Activated CD8-positive, alpha-beta T cell treated with anti-CD3 and anti-CD28 coated beads, Interleukin-2, amount 10 ng/mL, durations not matched to agents 7 days and 5 days (primary cell): ENCODE results near the gene MKNK2. TPM values are rescaled to one million over a fixed set of nuclear protein-coding genes. Genes with fewer than 3 reads are reported as not detected.

Source experiments
- ATAC-seq: fragments of 150-1000 bp; cut with Tn5 transposase; one replicate; pipeline ENCODE4 v1.10.0; 2021; ENCODE audit warnings: moderate library complexity
- CTCF ChIA-PET: fragments of 350-600 bp; sonication (Branson Sonifier 250); formaldehyde crosslinking; loops from one replicate; lab custom pipeline; 2021; ENCODE audit warnings: antibody characterized with exemption; lab: Charles Lee
- POLR2A ChIA-PET: fragments of 350-600 bp; sonication (Branson Sonifier 250); formaldehyde crosslinking; loops from one replicate; lab custom pipeline; 2021; ENCODE audit warnings: antibody characterized with exemption; lab: Charles Lee
- DNase-seq: peaks from one replicate; pipeline ENCODE4 v3.0.0-alpha.2; 2020
- H3K27ac Mint-ChIP-seq: one replicate; pipeline ENCODE4 v1.8.0; 2021; ENCODE audit warnings: mild to moderate bottlenecking, mixed read lengths
- H3K27me3 Mint-ChIP-seq: one replicate; pipeline ENCODE4 v1.8.0; 2021; ENCODE audit warnings: low read depth, mixed read lengths
- H3K36me3 Mint-ChIP-seq: one replicate; pipeline ENCODE4 v1.8.0; 2021; ENCODE audit warnings: low read depth, mixed read lengths
- H3K4me1 Mint-ChIP-seq: one replicate; pipeline ENCODE4 v1.8.0; 2021; ENCODE audit warnings: low read depth, mixed read lengths
- H3K4me3 Mint-ChIP-seq: one replicate; pipeline ENCODE4 v1.8.0; 2021; ENCODE audit warnings: mild to moderate bottlenecking, mixed read lengths
- H3K9me3 Mint-ChIP-seq: one replicate; pipeline ENCODE4 v1.8.0; 2022; ENCODE audit warnings: mixed read lengths; ENCODE audit not compliant: insufficient read depth
- total RNA-seq, 2 experiments: library from RNA; stranded (reverse); gene quantifications; one replicate each; pipeline ENCODE4 v1.2.3, GENCODE V29; 2021

MKNK2 gene
- total RNA-seq, 2 experiments from 2014 or later: 332 to 348 TPM

GRCh38 chr19:2062770-2063169 is 11.7 kb upstream of the MKNK2 start:
- POLR2A ChIA-PET: interaction anchor here (0.9 to 3.9 kb wide), 2 partner anchors 11 to 22 kb away, joined by 3 to 27 read pairs; partner anchors contain the start of gene MKNK2
- DNase-seq (no peak), ATAC-seq (no peak)
- Mint-ChIP-seq H3K4me3 (peak overlapping the region; percentile 92), H3K27ac (peak overlapping the region; percentile 92), H3K27me3 (no peaks in the 10 kb centered on the region), H3K4me1 (peaks cover 32% of the 10 kb centered on the region), H3K9me3 (no peaks in the 10 kb centered on the region), H3K36me3 (peaks cover 4% of the 10 kb centered on the region)
- CTCF ChIA-PET: interaction anchor here (1.2 to 1.5 kb wide), 2 partner anchors 25 to 33 kb away, joined by 3 to 4 read pairs; partner anchors contain the start of gene MOB3A

- Mint-ChIP-seq H3K4me1 (peaks cover 36% of the 10 kb centered on the region), H3K27me3 (no peaks in the 10 kb centered on the region), H3K27ac (peak overlapping the region; percentile 92), H3K36me3 (peaks cover 4% of the 10 kb centered on the region), H3K9me3 (no peaks in the 10 kb centered on the region), H3K4me3 (peak overlapping the region; percentile 92)
- ChIA-PET CTCF (interaction anchor here (0.6 to 2.3 kb wide), 4 partner anchors 8 to 44 kb away, joined by 3 to 11 read pairs (median 3); partner anchors contain the start of gene MOB3A), POLR2A (interaction anchor here (0.7 to 3.9 kb wide), 7 partner anchors 10 to 1919 kb away, joined by 3 to 27 read pairs (median 4); partner anchors contain the start of gene MKNK2)
- DNase-seq: no peak
- no peak for ATAC-seq
These were observed 11.3 kb upstream of the MKNK2 start for GRCh38 chr19:2062389-2062729.

- POLR2A ChIA-PET: interaction anchor here (0.6 to 3.9 kb wide), 8 partner anchors 10 to 1920 kb away, joined by 3 to 27 read pairs (median 4); partner anchors contain the start of gene MKNK2
- CTCF ChIA-PET: interaction anchor here (0.6 to 2.3 kb wide), 5 partner anchors 8 to 43 kb away, joined by 3 to 11 read pairs (median 3); partner anchors contain the start of gene MOB3A
- peak; percentile 91 for ATAC-seq
These were observed 10.7 kb upstream of the MKNK2 start for GRCh38 chr19:2061495-2062388.

GRCh38 chr19:2060884-2061494 is 9.9 kb upstream of the MKNK2 start:
- Mint-ChIP-seq H3K9me3 (no peaks in the 10 kb centered on the region), H3K27ac (peak overlapping the region; percentile 94), H3K4me3 (peak overlapping the region; percentile 92), H3K36me3 (peaks cover 4% of the 10 kb centered on the region), H3K27me3 (no peaks in the 10 kb centered on the region), H3K4me1 (peaks cover 48% of the 10 kb centered on the region)
- DNase-seq (peak; percentile 46), ATAC-seq (peak; percentile 60)
- POLR2A ChIA-PET: interaction anchor here (0.6 to 3.9 kb wide), 5 partner anchors 9 to 267 kb away, joined by 3 to 27 read pairs (median 4); partner anchors contain the start of gene MKNK2
- CTCF ChIA-PET: interaction anchor here (0.7 to 2.3 kb wide), 3 partner anchors 9 to 42 kb away, joined by 3 to 11 read pairs (median 3); no protein-coding TSS in a partner anchor

More at GRCh38 chr19:2061495-2062388, 10.7 kb upstream of the MKNK2 start:
- H3K27me3 Mint-ChIP-seq: no peaks in the 10 kb centered on the region
- peak; percentile 100 for DNase-seq
- peak overlapping the region; percentile 92 for H3K27ac Mint-ChIP-seq
- peaks cover 4% of the 10 kb centered on the region for H3K36me3 Mint-ChIP-seq
- H3K4me1 Mint-ChIP-seq: peaks cover 42% of the 10 kb centered on the region
- peak overlapping the region; percentile 92 for H3K4me3 Mint-ChIP-seq
- no peaks in the 10 kb centered on the region for H3K9me3 Mint-ChIP-seq

- ChIA-PET CTCF (interaction anchor here (1.2 kb wide), 1 partner anchor 17 kb away, joined by 3 read pairs; no protein-coding TSS in a partner anchor), POLR2A (no interaction called here)
- DNase-seq (no peak), ATAC-seq (no peak)
- Mint-ChIP-seq H3K4me1 (peaks cover 60% of the 10 kb centered on the region), H3K4me3 (peak overlapping the region; percentile 89), H3K36me3 (peaks cover 4% of the 10 kb centered on the region), H3K9me3 (no peaks in the 10 kb centered on the region), H3K27ac (peak overlapping the region; percentile 94), H3K27me3 (no peaks in the 10 kb centered on the region)
These were observed 8.6 kb upstream of the MKNK2 start for GRCh38 chr19:2059422-2060201.

GRCh38 chr19:2058570-2059421 is 7.8 kb upstream of the MKNK2 start:
- ATAC-seq: no peak
- ChIA-PET CTCF (interaction anchor here (1.6 kb wide), 1 partner anchor 29 kb away, joined by 6 read pairs; no protein-coding TSS in a partner anchor), POLR2A (no interaction called here)
- H3K27me3 Mint-ChIP-seq: no peaks in the 10 kb centered on the region
- peak overlapping the region; percentile 91 for H3K27ac Mint-ChIP-seq
- peaks cover 4% of the 10 kb centered on the region for H3K36me3 Mint-ChIP-seq
- H3K4me1 Mint-ChIP-seq: peaks cover 63% of the 10 kb centered on the region
- H3K9me3 Mint-ChIP-seq: no peaks in the 10 kb centered on the region
- DNase-seq: no peak
- peak overlapping the region; percentile 22 for H3K4me3 Mint-ChIP-seq

GRCh38 chr19:2057484-2058469 is 6.7 kb upstream of the MKNK2 start:
- CTCF ChIA-PET: interaction anchor here (1.4 to 1.6 kb wide), 2 partner anchors 12 to 30 kb away, joined by 3 to 6 read pairs; no protein-coding TSS in a partner anchor
- Mint-ChIP-seq H3K27ac (peak overlapping the region; percentile 91), H3K4me3 (no peak overlapping the region), H3K4me1 (peaks cover 66% of the 10 kb centered on the region), H3K27me3 (no peaks in the 10 kb centered on the region), H3K36me3 (peaks cover 4% of the 10 kb centered on the region), H3K9me3 (no peaks in the 10 kb centered on the region)
- POLR2A ChIA-PET: interaction anchor here (1.4 kb wide), 1 partner anchor 16 kb away, joined by 3 read pairs; no protein-coding TSS in a partner anchor
- DNase-seq (no peak), ATAC-seq (no peak)

- Mint-ChIP-seq H3K36me3 (peaks cover 4% of the 10 kb centered on the region), H3K4me3 (peak overlapping the region; percentile 55), H3K9me3 (no peaks in the 10 kb centered on the region), H3K27me3 (no peaks in the 10 kb centered on the region), H3K4me1 (peaks cover 67% of the 10 kb centered on the region), H3K27ac (peak overlapping the region; percentile 91)
- POLR2A ChIA-PET: interaction anchor here (1.4 kb wide), 1 partner anchor 15 kb away, joined by 3 read pairs; no protein-coding TSS in a partner anchor
- CTCF ChIA-PET: interaction anchor here (1.4 to 1.6 kb wide), 2 partner anchors 13 to 31 kb away, joined by 3 to 6 read pairs; no protein-coding TSS in a partner anchor
- ATAC-seq (no peak), DNase-seq (no peak)
These were observed 5.8 kb upstream of the MKNK2 start for GRCh38 chr19:2056837-2057192.
